Mammary epithelial cell (primary cell): ENCODE measurements around the gene FILIP1.

Experiments used
- EZH2 ChIP-seq: IDR thresholded peaks from 2 replicates; pipeline ENCODE4 v1.6.1; 2012; ENCODE audit warnings: low read length, inconsistent platforms, borderline replicate concordance
- TF ChIP-seq, protein P1 (sequence below), 2 donors: IDR thresholded peaks in 1 of 2; conservative IDR thresholded peaks in 1 of 2; 2 replicates each; pipeline ENCODE4 v1.5.1; 2011 to 2012; ENCODE audit warnings: inconsistent platforms in 2 of 2, low read length in 2 of 2, mild to moderate bottlenecking in 2 of 2, control low read depth in 1 of 2, low read depth in 1 of 2; ENCODE audit not compliant: insufficient read depth in 1 of 2; ENCODE audit errors: extremely low read depth in 1 of 2

DNA sequence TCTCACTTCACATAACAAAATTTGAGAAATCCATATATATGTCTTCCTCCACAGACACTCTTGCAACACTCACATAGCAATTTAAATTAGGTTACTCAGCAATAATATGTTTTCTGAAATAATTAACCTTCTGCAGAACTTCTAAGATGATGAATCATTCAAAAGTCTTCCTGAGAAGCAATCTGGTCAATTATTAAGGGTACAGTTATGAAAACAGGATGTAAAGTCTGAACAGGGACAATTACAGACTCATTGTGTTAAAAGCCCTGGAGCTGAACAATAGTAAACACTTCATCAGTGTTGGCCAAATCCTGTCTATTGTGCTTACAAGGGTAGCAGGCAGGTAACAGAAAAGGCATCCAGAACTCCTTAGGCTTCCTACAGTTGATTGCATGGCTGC, 75.4 kb downstream of the FILIP1 start:
- TF ChIP-seq, protein P1, sequence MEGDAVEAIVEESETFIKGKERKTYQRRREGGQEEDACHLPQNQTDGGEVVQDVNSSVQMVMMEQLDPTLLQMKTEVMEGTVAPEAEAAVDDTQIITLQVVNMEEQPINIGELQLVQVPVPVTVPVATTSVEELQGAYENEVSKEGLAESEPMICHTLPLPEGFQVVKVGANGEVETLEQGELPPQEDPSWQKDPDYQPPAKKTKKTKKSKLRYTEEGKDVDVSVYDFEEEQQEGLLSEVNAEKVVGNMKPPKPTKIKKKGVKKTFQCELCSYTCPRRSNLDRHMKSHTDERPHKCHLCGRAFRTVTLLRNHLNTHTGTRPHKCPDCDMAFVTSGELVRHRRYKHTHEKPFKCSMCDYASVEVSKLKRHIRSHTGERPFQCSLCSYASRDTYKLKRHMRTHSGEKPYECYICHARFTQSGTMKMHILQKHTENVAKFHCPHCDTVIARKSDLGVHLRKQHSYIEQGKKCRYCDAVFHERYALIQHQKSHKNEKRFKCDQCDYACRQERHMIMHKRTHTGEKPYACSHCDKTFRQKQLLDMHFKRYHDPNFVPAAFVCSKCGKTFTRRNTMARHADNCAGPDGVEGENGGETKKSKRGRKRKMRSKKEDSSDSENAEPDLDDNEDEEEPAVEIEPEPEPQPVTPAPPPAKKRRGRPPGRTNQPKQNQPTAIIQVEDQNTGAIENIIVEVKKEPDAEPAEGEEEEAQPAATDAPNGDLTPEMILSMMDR (conservative IDR thresholded peaks at IDR 0.05 in 1 of 2, IDR thresholded peaks at IDR 0.05 in 1 of 2; ENCODE audit: extremely low read depth in 1 of 2, insufficient read depth in 1 of 2, low read depth in 1 of 2, low read length in 2 of 2), result no peak
- no peak for TF ChIP-seq EZH2
